ENCODE data around the gene MCU.

GRCh38 chr10:72695496-72695895, 3.6 kb downstream of the MCU start:
- TF ChIP-seq CTCF (IDR thresholded peaks at IDR 0.05; ENCODE audit: low read depth, low read length) (no peak), POLR2A (IDR thresholded peaks at IDR 0.05; ENCODE audit: extremely low read depth, insufficient read length) (no peak)
